Measurements from ENCODE around the gene TOMM6. TPM values are rescaled to one million over a fixed set of nuclear protein-coding genes. Genes with fewer than 3 reads are reported as not detected.

Gene TOMM6
- total RNA-seq, 1 experiment from 2014 or later, result 197 TPM

DNA sequence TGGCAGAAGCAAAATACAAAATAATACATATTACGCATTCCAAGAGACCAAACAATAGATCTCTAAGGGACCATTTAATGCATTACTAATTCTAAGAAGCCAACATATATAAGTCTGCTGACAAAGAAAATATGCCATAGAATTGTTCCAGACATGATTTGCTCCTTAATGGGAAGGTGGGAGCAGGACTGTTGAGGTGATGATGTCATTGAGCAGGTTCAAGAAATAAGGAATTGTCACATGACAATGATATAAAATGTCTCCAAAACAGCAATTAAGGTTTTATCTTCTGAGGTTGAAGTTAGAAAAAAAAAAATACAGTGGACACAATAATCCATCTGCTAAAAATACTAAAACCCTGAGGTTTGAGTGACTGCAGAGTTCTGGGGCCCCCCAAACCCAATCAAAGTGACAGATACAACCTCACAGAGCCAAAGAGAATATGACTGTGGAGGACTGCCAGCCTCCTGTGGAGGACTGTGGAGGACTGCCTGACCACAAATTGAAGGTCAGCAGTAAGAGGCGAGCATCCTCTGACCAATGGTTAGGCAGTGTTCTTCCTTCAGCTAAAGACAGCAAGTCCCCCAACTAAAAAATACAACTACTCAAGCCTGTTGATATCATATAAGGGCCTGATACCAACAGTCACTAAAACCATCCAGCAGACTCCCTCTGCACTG lies 39.0 kb downstream of the TOMM6 start:
- no peaks in the 10 kb centered on the region for H3K9me3 ChIP-seq (ENCODE audit: low read depth, low read length, poor library complexity, severe bottlenecking)
- intact Hi-C loops (cut with micrococcal nuclease; ENCODE audit: unreplicated experiment), result no loop called here
- H3K36me3 ChIP-seq (ENCODE audit: insufficient read depth, low read length, poor library complexity, severe bottlenecking), result no peaks in the 10 kb centered on the region
- H3K4me1 ChIP-seq (ENCODE audit: insufficient read depth, low read length, poor library complexity, severe bottlenecking), result no peaks in the 10 kb centered on the region
- POLR2A ChIA-PET (ENCODE audit: low non-redundant PET), result no interaction called here
- DNase-seq (ENCODE audit: low spot score), result no peak
- no peaks in the 10 kb centered on the region for H3K27me3 ChIP-seq (replicated peaks; ENCODE audit: insufficient read depth, low read depth, low read length, poor library complexity)
- TF ChIP-seq, protein P1, sequence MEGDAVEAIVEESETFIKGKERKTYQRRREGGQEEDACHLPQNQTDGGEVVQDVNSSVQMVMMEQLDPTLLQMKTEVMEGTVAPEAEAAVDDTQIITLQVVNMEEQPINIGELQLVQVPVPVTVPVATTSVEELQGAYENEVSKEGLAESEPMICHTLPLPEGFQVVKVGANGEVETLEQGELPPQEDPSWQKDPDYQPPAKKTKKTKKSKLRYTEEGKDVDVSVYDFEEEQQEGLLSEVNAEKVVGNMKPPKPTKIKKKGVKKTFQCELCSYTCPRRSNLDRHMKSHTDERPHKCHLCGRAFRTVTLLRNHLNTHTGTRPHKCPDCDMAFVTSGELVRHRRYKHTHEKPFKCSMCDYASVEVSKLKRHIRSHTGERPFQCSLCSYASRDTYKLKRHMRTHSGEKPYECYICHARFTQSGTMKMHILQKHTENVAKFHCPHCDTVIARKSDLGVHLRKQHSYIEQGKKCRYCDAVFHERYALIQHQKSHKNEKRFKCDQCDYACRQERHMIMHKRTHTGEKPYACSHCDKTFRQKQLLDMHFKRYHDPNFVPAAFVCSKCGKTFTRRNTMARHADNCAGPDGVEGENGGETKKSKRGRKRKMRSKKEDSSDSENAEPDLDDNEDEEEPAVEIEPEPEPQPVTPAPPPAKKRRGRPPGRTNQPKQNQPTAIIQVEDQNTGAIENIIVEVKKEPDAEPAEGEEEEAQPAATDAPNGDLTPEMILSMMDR (conservative IDR thresholded peaks at IDR 0.05; ENCODE audit: low read depth, low read length), result no peak
- TF ChIP-seq EZH2 (IDR thresholded peaks at IDR 0.05; ENCODE audit: borderline replicate concordance, low read depth, low read length, poor library complexity, severe bottlenecking), result no peak
- H3K4me3 ChIP-seq (ENCODE audit: low read depth, low read length, poor library complexity, severe bottlenecking), result no peak overlapping the region
- no peak overlapping the region for H3K27ac ChIP-seq (ENCODE audit: low read depth, low read length, poor library complexity, severe bottlenecking)
- CTCF ChIA-PET, result no interaction called here
- BruUV-seq (replicated peaks), result no TSS peak

DNA sequence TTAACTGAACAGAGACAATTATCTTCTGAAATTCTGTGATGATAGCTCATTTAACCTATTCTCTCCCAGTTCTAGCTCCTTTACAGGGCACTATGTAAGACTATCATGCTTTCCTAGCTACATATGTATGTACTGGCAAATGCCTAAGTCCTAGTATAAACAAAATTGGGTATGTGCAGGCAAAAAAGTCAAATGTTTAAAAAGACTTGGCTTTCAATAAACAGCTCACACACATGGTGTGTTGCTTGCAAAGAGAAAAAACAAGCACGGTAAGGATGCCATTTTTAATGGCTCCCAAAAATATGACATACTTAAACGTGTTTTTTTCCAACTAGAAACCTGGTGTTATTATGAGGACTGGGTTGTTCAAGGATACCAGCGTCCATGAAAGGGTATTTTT lies 44.8 kb downstream of the TOMM6 start:
- Histone ChIP-seq H3K4me1 (ENCODE audit: insufficient read depth, low read length, poor library complexity, severe bottlenecking) (no peaks in the 10 kb centered on the region), H3K27me3 (replicated peaks; ENCODE audit: insufficient read depth, low read depth, low read length, poor library complexity) (no peaks in the 10 kb centered on the region), H3K9me3 (ENCODE audit: low read depth, low read length, poor library complexity, severe bottlenecking) (no peaks in the 10 kb centered on the region), H3K27ac (ENCODE audit: low read depth, low read length, poor library complexity, severe bottlenecking) (no peak overlapping the region), H3K4me3 (ENCODE audit: low read depth, low read length, poor library complexity, severe bottlenecking) (no peak overlapping the region), H3K36me3 (ENCODE audit: insufficient read depth, low read length, poor library complexity, severe bottlenecking) (no peaks in the 10 kb centered on the region)
- BruUV-seq (replicated peaks), result no TSS peak
- intact Hi-C loops (cut with micrococcal nuclease; ENCODE audit: unreplicated experiment), result no loop called here
- TF ChIP-seq, protein P1 (conservative IDR thresholded peaks at IDR 0.05; ENCODE audit: low read depth, low read length), result no peak
- no peak for TF ChIP-seq EZH2 (IDR thresholded peaks at IDR 0.05; ENCODE audit: borderline replicate concordance, low read depth, low read length, poor library complexity, severe bottlenecking)
- ChIA-PET CTCF (no interaction called here), POLR2A (ENCODE audit: low non-redundant PET) (no interaction called here)
- no peak for DNase-seq (ENCODE audit: low spot score)

DNA sequence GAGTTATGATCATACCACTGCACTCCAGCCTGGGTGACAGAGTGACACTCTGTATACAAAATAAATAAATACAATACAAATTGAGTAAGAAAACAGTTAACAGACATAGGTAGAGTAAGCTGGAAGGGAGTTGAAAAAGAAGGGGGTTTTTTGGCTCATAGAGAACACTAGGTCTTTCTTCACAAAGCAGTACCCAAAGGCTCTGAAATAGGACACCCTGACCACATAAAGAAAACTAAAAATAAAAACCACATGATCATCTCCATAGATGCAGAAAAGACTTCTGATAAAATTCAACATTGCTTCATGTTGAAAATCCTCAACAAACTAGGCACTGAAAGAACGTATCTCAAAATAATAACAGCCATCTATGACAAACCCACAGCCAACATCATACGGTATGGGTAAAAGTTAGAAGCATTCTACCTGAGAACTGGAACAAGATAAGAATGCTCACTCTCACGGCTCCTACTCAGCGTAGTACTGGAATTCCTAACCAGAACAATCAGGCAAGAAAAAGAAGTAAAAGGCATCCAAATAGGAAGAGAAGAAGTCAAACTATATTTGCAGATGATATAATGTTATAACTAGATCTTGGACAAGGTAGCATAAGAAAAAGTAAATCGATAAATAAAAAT lies 48.6 kb downstream of the TOMM6 start:
- ChIA-PET POLR2A (ENCODE audit: low non-redundant PET) (no interaction called here), CTCF (no interaction called here)
- intact Hi-C loops (cut with micrococcal nuclease; ENCODE audit: unreplicated experiment), result no loop called here
- H3K27ac ChIP-seq (ENCODE audit: low read depth, low read length, poor library complexity, severe bottlenecking), result no peak overlapping the region
- H3K36me3 ChIP-seq (ENCODE audit: insufficient read depth, low read length, poor library complexity, severe bottlenecking), result no peaks in the 10 kb centered on the region
- no peaks in the 10 kb centered on the region for H3K27me3 ChIP-seq (replicated peaks; ENCODE audit: insufficient read depth, low read depth, low read length, poor library complexity)
- DNase-seq (ENCODE audit: low spot score), result no peak
- TF ChIP-seq, protein P1 (conservative IDR thresholded peaks at IDR 0.05; ENCODE audit: low read depth, low read length), result no peak
- no peak for TF ChIP-seq EZH2 (IDR thresholded peaks at IDR 0.05; ENCODE audit: borderline replicate concordance, low read depth, low read length, poor library complexity, severe bottlenecking)
- BruUV-seq (replicated peaks), result no TSS peak
- H3K9me3 ChIP-seq (ENCODE audit: low read depth, low read length, poor library complexity, severe bottlenecking), result no peaks in the 10 kb centered on the region
- no peaks in the 10 kb centered on the region for H3K4me1 ChIP-seq (ENCODE audit: insufficient read depth, low read length, poor library complexity, severe bottlenecking)
- no peak overlapping the region for H3K4me3 ChIP-seq (ENCODE audit: low read depth, low read length, poor library complexity, severe bottlenecking)

Measured in A673 (cell line).